Activated T-helper 1 cell treated with Interleukin-2 at 50 U/mL for 16 hours (primary cell): ENCODE results near the gene DTL.
"Not testable (repeated sequence)": the region's sequence is repeated elsewhere in the genome, so short reads cannot be mapped to it uniquely, and the experiment has no call there.

Experiments used
- DNase-seq: peaks from one replicate; pipeline ENCODE4 v3.0.0-alpha.2; 2020; ENCODE audit warnings: low read depth

DTL gene, protein sequence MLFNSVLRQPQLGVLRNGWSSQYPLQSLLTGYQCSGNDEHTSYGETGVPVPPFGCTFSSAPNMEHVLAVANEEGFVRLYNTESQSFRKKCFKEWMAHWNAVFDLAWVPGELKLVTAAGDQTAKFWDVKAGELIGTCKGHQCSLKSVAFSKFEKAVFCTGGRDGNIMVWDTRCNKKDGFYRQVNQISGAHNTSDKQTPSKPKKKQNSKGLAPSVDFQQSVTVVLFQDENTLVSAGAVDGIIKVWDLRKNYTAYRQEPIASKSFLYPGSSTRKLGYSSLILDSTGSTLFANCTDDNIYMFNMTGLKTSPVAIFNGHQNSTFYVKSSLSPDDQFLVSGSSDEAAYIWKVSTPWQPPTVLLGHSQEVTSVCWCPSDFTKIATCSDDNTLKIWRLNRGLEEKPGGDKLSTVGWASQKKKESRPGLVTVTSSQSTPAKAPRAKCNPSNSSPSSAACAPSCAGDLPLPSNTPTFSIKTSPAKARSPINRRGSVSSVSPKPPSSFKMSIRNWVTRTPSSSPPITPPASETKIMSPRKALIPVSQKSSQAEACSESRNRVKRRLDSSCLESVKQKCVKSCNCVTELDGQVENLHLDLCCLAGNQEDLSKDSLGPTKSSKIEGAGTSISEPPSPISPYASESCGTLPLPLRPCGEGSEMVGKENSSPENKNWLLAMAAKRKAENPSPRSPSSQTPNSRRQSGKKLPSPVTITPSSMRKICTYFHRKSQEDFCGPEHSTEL

DNA sequence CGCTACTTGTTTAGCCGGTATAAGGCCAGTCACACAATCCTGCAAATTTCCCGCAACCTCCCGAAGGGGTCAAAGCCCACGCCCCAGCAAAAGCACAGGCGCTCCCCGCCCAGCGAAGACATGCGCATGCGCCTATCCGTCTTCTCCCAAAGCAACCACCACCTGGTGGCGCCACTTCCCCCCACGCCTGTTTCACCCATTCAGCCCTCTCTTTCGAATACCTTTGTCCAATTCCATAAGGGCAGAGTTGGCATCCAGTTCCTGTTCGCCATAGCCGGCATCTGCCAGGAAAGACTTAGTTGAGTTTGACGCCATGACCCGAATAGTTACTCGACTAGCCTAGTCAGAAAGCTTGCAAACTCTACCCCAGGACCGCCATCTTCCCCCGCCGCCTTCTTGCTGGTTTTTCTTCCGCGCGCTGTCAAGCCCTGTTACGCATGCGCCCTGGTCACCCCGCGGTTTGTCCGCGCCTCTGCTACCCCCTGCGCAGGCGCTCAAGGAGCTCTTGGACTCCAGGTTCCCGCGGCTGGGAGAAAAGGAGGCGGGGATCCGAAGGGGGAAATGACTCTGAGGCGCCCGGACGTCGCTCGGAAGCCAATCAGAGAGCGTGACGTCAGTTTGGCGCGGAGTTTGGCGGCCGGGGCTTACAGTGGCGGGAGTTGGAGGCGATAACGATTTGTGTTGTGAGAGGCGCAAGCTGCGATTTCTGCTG, at the start of gene DTL, which contains the start of gene INTS7:
Gene DTL, plus strand, starts transcription at position 626 of the 712 bp plus-strand sequence. CDS start 143 bp downstream, outside the sequence.
Gene INTS7, minus strand, starts transcription at position 435 of the 712 bp plus-strand sequence. Its CDS starts 120 bp downstream, at position 315.
- peak; percentile 97 for DNase-seq

DNA sequence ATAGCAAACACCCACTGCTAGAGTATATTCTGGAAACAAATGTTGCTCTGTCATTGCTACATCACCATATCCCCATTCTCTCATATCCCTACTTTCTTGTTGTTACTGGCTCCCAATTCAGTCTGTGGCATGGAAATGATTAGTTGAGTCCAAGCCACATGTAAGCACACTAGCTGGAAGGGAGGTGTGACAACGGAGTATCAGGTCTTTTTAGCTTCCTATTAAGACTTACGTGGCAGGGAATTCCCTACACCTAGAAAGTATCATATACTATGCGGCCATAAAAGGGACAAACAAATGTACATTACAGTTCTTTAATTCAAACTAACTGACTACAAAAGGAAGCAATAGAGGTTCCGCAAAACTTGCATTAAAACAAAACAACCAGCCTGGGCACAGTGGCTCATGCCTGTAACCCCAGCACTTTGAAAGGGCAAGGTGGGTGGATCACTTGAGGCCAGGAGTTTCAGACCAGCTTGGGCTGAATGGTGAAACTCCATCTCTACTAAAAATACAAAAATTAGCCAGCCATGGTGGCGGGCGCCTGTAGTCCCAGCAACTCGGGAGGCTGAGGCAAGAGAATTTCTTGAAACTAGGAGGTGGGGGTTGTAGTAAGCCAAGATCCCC, 48.8 kb upstream of the DTL start:
- DNase-seq: no peak

DNA sequence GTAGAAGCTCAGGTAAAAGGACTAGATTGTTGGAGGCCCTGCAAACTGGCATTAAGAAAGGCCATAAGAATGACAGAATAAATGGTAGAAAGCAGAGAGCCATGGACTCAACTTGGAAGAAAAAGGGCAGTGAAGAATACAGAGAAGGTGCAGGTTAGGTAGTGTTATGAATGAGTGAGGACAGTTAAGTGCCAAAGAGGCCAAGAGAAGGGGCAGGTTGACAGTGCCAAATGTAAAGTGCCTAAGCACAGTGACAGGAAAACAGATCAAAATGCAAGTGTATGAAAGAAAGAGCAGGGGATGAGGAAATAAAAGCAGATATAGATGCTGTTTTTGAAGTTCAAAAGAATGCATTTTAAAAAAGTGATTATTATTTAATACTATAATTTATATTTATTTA, 43.9 kb upstream of the DTL start:
- no peak for DNase-seq

DNA sequence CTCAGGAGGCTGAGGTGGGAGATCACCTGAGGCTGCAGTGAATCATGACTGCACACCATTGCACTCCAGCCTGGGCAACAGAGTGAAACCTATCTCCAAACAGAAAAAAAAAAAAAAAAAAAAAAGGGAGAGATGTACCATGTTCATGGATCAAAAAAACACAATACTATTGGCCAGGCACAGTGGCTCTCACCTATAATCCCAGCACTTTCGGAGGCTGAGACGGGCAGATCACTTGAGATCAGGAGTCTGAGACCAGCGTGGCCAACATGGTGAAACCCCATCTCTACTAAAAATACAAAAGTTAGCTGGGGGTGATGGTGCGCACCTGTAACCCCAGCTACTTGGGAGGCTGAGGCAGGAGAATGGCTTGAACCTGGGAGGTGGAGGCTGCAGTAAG, 38.1 kb upstream of the DTL start:
- not testable (repeated sequence) for DNase-seq

DNA sequence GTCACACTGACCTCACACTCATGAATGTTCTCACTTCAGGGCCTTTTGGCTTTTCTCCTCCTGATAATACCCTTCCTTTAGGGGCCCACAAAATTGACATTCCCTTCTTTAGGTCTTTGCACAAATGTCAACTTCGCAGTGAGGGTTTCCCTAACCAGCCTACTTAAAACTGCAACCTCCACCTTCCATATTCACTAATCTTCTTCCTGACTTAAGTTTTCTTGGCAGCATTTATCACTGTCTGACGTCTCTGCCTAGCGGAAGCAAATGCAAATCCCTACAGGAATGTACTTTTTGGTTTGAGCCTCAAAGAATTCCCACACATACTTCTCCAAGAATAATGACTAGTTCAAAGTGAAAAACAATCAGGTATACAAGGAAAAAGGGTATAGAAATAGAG, 33.0 kb upstream of the DTL start:
- DNase-seq: no peak

DNA sequence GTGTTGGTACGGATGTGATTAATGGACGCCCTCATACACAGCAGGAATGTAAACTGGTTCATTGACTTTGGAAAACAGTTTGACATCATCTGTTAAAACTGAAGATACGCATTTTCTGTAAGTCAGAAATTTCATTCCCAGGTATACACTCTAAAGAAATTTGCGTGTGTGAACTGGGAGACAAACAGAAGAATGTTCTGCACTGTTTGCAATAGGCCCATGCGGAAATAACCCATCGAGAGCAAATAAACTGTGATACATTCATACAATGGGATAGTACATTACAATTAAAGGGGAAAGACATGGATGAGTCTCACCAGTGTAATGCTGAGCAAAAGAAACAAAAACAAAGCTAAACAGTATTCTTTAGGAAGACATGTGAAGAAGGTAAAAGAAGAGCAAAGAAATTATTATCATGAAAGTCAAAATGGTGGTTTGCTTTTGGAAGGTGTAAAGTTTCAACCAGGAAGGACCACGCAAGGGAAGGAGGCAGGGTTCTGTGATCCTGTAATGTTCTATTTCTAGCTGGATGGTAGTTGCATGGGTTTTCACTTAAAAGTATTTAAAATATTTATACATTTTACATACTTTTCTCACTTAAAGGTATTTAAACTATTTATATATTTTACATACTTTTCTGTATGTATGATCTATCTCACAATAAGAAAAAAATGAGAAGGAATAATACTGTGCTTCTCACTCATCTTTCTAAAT, 30.5 kb upstream of the DTL start:
- no peak for DNase-seq

DNA sequence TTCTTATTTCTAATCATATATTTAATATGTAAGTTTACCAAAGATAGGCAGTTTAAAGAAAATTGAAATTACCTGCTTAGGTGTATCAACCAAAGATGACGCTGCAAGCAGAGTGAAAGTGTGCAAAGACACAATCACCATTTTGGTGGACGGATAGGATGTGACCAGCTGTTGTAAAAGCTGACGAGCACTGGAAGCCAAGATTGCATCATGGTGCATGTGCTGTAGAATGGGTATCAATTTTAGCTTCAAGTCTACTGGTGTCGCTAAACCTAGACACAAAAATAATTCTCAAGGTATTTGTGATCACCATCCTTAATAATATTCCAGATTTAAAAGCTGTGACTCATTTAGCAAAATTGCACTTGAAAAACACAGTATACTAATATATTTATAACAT, 28.4 kb upstream of the DTL start:
- no peak for DNase-seq

DNA sequence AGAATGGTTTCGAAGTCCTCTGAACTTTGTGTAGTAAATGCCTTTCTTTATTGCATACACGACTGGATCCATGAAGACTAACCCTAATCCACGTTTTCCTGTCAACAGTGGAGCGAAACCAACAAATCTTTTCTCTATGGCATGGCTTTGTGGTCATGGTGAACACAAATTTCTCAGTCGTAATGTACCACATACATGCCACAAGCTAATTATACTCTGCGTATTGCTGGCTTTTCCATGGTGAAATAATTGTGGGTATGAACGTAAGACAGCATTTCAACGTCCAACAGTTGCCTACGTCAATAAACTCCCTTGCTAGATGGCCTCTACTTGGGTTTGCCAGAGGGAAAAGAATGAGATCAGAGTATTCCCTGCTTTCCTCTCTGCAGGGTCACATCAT, 27.7 kb upstream of the DTL start:
- DNase-seq: no peak

DNA sequence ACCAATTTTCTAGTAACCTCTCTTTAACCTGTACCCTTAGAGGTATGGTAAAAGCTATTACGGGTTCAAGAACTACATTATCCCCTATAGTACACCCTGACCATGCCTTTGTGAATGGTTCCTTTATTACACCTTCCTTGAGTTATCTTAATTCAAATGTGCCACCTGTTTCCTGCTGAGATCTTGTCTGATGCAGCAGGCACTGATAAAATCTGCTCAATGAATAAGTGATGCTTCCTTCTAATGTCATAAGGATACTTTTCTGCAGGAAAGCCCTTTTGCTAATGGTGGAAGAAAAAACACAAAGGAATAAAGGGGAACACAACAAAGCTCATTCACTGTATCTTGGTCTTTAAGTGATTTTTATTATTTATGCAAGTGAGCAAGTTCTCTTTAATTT, 26.0 kb upstream of the DTL start:
- DNase-seq: no peak

DNA sequence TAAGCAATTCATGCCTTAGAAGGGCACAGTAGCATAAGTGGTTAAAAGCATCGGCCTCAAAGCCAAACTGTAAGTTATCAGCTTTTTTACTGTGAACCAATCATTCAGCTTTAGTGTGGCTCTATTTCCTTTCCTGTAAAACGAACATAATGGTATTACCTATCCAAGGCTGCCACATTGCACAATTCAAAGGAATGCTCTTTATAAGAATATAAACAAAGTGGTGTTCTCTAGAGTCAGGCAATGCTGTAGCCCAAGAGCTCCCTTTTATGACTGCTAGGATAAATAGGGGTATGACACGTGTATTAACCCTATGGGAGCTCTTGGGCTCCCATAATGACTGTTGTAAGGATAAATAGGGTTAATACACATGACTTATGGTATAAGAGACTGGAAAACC, 25.5 kb upstream of the DTL start:
- no peak for DNase-seq

DNA sequence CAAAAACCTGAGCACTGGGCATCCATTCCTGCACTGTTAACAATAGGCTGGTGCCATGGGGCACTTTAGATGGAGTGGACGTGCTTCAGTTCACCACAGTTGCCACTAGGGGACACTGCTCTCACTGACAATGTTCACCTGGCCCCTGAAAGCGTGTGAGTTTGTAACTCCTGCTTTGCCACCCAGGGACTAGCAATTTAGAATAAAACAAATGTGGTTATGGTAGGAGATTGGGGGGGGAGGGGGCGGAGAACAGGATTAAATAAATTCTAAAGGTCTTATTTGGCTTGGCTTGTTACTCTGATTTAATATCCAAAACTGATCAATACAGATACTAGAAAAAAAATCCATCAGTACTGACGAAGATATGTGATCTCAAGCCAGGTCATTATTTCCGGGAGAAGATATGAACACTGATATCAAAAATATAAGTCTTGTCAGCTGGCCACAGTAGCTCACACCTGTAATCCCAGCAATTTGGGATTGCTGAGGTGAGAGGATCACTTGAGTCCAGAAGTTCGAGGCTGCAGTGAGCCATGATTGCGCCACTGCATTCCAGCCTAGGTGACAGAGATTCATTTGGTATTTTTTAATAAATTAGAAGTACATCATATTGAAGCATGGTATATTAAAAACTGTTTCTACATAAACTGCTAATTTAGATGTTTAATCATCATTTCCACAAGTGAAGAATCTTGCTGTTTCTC, 23.4 kb upstream of the DTL start:
- peak; percentile 26 for DNase-seq

DNA sequence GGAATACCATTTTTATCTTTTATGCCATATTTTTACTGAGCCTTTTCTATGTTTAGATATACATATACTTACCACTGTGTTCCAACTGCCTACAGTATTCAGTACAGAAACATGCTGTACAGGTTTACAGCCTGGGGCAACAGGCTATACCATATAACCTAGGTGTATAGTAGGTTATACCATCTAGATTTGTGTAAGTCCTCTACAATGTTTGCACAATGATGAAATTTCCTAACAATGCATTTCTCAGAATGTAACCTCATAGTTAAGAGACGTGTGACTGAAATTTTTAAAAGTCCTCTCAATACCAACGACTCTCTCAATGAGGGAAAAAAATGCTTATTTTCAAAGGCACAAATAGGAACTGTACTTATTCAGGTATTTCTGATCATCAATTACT, 21.9 kb upstream of the DTL start:
- no peak for DNase-seq

DNA sequence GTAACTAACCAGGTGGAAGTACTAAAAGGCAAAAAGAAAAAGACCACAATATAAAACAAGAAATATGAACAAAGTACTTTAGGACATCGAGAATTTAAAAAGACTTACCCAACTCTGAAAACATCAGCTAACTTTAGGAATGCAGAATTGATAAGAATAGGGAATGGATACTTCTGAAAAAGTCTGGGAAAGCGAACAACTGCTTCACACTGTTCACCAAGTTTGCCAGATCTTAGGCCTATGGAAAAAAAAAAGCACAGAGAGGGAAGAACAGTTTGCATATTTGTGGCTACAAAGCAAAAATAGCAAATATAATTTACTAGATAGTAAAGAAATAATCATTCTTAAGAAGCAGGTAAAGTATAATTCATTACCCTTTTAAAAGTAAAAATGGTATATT, 14.6 kb upstream of the DTL start:
- no peak for DNase-seq

DNA sequence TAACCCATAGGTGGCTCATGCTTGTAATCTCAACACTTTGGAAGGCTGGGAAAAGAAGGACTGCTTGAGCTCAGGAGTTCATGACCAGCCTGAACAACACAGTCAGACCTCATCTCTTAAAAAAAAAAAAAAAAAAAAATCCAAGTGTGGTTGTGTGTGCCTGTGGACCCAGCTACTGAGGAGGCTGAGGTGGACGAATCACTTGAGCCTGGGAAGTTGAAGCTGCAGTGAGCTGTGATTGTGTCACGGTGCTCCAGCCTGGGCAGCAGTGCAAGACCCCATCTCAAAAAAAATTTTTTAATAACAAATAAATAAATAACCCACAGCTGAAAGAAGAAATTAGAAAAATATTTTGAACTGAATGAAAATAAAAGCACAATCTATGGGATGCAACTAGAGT, 14.0 kb upstream of the DTL start:
- DNase-seq: no peak

DNA sequence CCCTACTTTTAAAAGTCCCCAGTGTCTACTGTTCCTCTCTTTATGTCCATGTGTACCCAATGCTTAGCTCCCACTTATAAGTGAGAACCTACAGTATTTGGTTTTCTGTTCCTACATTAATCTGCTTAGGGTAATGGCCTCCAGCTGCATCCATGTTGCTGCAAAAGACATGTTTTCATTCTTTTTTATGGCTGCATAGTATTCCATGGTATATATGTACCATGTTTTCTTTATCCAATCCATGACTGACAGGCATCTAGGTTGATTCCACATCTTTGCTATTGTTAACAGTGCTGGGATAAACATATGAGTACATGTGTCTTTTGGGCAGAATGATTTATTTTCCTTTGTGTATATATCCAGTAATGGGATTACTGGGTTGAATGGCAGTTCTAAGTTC, 12.6 kb upstream of the DTL start:
- not testable (repeated sequence) for DNase-seq

DNA sequence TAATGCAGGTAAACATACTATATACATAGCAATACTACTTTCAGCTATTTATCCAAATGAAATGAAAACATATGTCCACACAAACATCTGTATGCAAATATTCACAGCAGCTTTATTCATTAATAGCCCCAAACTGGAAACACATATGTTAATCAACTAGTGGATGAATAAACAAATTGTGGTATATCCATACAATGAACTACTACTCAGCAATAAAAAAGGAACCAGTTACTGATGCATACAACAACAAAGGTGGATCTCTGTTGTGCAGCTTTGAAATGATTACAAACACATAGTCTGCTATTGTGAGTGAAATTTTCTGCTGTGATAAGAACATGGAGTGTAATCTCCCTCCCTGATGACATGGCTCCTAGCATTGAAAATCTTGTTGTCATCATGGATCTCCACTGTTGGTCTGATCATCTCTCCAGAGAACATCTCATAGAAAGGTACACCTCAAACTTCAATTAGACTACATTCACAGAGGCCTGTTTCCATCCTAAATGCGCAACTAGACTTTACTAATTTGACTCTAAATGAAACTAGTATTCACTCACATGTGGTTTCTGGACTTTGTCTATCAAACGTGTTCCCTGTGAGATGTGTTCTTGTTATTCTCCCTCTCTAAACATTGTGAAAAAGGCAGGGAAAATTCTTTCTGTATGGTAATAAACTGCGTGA, 10.9 kb upstream of the DTL start:
- no peak for DNase-seq

DNA sequence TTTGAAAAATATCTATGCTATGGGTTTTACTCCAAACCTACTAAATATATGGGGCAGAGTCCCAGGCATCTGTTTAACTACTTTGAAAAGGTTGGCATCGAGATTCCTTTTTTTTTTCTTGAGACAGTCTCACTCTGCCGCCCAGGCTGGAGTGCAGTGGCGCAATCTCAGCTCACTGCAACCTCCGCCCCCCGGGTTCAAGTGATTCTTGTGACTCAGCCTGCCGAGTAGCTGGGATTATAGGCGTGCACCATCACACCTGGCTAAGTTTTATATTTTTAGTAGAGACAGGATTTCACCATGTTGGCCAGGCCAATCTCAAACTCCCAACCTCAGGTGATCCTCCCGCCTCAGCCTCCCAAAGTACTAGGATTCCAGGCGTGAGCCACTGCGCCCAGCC, 7.8 kb upstream of the DTL start:
- not testable (repeated sequence) for DNase-seq

DNA sequence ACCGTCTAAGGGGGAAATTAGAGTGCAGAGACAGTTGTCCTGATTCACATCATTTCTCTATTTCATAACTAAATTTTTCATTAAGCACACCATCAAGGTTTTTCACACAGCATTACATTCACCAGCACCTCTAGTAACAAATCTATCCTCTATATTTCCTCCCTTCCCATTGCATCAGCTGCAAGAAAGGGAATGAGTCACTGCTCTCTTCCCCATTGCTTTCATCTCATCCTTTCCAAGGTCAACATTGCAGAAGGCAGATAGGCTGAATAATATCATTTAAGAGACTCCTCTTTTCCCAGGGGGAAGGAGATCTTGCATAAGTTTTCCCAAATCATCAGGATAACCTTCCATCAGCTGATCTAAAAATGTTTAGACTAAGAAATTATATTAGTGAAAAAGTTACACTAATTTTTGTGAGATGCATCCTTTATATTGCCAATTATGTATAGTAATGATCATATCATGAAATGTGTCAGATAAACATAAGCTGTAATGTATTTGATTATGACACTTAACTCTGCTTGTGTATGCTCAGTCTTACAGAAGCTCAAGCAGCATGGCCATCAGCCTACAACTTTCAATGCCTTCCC, 4.5 kb upstream of the DTL start:
- DNase-seq: no peak

DNA sequence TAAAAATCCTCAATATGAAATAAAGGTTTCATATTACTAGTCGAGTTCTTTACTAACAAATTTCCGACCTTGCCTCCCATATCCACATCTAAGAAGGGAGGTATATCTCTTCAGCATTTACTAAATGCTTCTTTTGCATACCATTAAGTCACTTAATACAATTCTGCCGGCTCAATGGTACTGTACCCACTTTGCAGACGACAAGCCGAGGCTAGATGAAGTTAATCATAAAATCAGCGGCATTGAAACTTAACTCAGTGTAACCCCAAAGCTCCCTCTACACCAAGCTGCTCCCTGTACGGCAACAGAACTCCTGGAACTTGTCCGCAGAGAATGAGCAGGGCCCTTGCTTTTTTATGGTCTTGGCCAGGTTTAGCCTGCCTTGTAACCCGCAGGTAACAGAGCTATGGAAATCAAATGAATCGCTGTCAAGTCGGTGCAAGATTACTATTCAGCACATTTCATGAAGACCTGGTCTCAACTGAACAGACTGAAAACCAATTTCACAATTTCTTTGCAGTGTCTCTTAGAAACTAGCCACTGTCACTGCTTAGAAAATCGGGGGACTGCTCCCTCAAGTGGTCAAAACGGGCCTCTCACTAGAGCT, 929 bp upstream of the DTL start:
- DNase-seq: no peak
